ENCODE results near the gene KIFBP. TPM values are rescaled to one million over a fixed set of nuclear protein-coding genes. Genes with fewer than 3 reads are reported as not detected.

The KIFBP gene
- total and polyA plus RNA-seq, 2 donors from 2014 or later: 25.6 to 26.7 TPM

DNA sequence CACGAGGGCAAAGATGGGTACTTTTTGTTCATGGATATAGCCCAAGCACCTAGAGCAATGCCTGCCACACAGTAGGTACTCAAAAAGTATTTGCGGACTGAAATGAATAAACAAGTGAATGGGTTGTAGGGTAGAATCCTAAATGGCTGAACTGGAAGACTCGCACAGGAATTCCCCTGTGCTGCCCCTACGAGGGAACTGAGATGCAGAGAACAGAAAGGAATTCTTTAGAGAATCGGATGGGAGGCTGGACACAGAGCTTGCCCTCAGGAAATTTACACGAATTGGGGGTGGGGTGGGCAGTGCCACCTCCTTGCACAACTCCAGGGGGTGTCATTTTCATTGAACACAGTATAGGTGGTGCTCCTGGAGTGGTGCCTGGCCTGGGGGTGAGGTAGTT lies 64.1 kb downstream of the KIFBP start:
- no peak for DNase-seq
- Histone ChIP-seq H3K4me1 (ENCODE audit: control insufficient read depth in 2 of 3, insufficient read depth in 2 of 3, low read depth in 1 of 3, low read length in 3 of 3) (peaks cover 0 to 10% (median 0%) of the 10 kb centered on the region in 3 donors), H3K27ac (ENCODE audit: low read depth in 2 of 2, low read length in 2 of 2) (no peak overlapping the region), H3K4me3 (ENCODE audit: low read length in 3 of 3) (no peak overlapping the region), H3K9ac (ENCODE audit: low read length in 3 of 3) (no peak overlapping the region), H3K27me3 (ENCODE audit: control insufficient read depth, insufficient read depth, low read length) (no peaks in the 10 kb centered on the region), H3K9me3 (ENCODE audit: control insufficient read depth in 2 of 3, insufficient read depth in 1 of 3, low read length in 3 of 3) (no peaks in the 10 kb centered on the region), H3K36me3 (ENCODE audit: control insufficient read depth in 2 of 3, insufficient read depth in 3 of 3, low read length in 3 of 3) (no peaks in the 10 kb centered on the region)
- no peak for FAIRE-seq
- TF ChIP-seq, protein P1, sequence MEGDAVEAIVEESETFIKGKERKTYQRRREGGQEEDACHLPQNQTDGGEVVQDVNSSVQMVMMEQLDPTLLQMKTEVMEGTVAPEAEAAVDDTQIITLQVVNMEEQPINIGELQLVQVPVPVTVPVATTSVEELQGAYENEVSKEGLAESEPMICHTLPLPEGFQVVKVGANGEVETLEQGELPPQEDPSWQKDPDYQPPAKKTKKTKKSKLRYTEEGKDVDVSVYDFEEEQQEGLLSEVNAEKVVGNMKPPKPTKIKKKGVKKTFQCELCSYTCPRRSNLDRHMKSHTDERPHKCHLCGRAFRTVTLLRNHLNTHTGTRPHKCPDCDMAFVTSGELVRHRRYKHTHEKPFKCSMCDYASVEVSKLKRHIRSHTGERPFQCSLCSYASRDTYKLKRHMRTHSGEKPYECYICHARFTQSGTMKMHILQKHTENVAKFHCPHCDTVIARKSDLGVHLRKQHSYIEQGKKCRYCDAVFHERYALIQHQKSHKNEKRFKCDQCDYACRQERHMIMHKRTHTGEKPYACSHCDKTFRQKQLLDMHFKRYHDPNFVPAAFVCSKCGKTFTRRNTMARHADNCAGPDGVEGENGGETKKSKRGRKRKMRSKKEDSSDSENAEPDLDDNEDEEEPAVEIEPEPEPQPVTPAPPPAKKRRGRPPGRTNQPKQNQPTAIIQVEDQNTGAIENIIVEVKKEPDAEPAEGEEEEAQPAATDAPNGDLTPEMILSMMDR (IDR thresholded peaks at IDR 0.05; ENCODE audit: borderline replicate concordance, extremely low read depth, insufficient read depth): no peak
- intact Hi-C loops (cut with DNase I): no loop called here

DNA sequence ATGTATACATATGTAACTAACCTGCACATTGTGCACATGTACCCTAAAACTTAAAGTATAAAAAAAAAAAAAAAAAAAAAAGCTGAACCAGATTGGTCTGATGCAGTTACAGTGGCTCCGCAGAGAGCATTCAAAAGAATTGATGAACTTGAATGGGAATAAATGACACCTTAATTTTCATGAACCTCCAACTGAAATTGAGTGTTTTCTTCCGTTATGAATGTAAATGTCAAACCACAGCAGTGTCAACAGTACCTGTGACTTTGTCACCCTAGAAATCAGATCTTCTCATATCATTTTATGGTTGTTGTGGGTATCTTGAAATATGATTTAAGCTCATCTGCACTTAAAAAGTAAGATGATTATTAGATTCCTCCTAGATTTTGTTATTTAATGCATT lies 66.6 kb downstream of the KIFBP start:
- H3K27ac ChIP-seq (ENCODE audit: low read depth in 2 of 2, low read length in 2 of 2): no peak overlapping the region
- H3K4me3 ChIP-seq (ENCODE audit: low read length in 3 of 3): no peak overlapping the region
- DNase-seq (no peak), FAIRE-seq (no peak)
- no peaks in the 10 kb centered on the region for H3K27me3 ChIP-seq (ENCODE audit: control insufficient read depth, insufficient read depth, low read length)
- no peaks in the 10 kb centered on the region for H3K9me3 ChIP-seq (ENCODE audit: control insufficient read depth in 2 of 3, insufficient read depth in 1 of 3, low read length in 3 of 3)
- TF ChIP-seq, protein P1 (IDR thresholded peaks at IDR 0.05; ENCODE audit: borderline replicate concordance, extremely low read depth, insufficient read depth): no peak
- H3K4me1 ChIP-seq (ENCODE audit: control insufficient read depth in 2 of 3, insufficient read depth in 2 of 3, low read depth in 1 of 3, low read length in 3 of 3): peaks cover 0 to 10% (median 0%) of the 10 kb centered on the region in 3 donors
- no peaks in the 10 kb centered on the region for H3K36me3 ChIP-seq (ENCODE audit: control insufficient read depth in 2 of 3, insufficient read depth in 3 of 3, low read length in 3 of 3)
- H3K9ac ChIP-seq (ENCODE audit: low read length in 3 of 3): no peak overlapping the region
- intact Hi-C loops (cut with DNase I): no loop called here

DNA sequence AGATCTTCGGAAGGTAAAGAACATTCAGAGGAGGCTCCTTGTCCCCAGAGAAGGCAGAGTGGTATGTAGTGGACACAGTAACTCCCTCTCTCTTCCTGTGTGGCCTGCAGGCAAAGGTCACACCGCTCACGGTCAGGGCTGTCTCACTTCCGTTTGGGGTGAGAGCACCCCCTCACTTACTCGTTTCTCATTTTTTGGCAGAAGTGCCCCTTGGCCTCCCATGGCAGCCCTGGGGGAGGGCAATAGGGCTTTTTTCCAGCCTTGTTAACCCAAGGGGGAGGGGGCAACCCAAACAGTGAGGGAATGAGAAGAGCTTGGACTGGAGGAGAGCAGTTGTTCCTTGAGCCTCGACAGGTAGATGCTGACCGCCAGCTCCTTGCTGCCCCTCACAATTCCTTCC lies 67.5 kb downstream of the KIFBP start:
- H3K36me3 ChIP-seq (ENCODE audit: control insufficient read depth in 2 of 3, insufficient read depth in 3 of 3, low read length in 3 of 3): no peaks in the 10 kb centered on the region
- no peak overlapping the region for H3K4me3 ChIP-seq (ENCODE audit: low read length in 3 of 3)
- no peak overlapping the region for H3K27ac ChIP-seq (ENCODE audit: low read depth in 2 of 2, low read length in 2 of 2)
- FAIRE-seq (no peak), DNase-seq (peak in 1 of 5 donors; percentile 64)
- H3K27me3 ChIP-seq (ENCODE audit: control insufficient read depth, insufficient read depth, low read length): no peaks in the 10 kb centered on the region
- H3K9ac ChIP-seq (ENCODE audit: low read length in 3 of 3): no peak overlapping the region
- peaks cover 0 to 10% (median 0%) of the 10 kb centered on the region in 3 donors for H3K4me1 ChIP-seq (ENCODE audit: control insufficient read depth in 2 of 3, insufficient read depth in 2 of 3, low read depth in 1 of 3, low read length in 3 of 3)
- TF ChIP-seq, protein P1 (IDR thresholded peaks at IDR 0.05; ENCODE audit: borderline replicate concordance, extremely low read depth, insufficient read depth): no peak
- H3K9me3 ChIP-seq (ENCODE audit: control insufficient read depth in 2 of 3, insufficient read depth in 1 of 3, low read length in 3 of 3): no peaks in the 10 kb centered on the region
- intact Hi-C loops (cut with DNase I): no loop called here
